ENCODE results near the gene RPL13. TPM values are rescaled to one million over a fixed set of nuclear protein-coding genes. Genes with fewer than 3 reads are reported as not detected.

Gene RPL13

DNA sequence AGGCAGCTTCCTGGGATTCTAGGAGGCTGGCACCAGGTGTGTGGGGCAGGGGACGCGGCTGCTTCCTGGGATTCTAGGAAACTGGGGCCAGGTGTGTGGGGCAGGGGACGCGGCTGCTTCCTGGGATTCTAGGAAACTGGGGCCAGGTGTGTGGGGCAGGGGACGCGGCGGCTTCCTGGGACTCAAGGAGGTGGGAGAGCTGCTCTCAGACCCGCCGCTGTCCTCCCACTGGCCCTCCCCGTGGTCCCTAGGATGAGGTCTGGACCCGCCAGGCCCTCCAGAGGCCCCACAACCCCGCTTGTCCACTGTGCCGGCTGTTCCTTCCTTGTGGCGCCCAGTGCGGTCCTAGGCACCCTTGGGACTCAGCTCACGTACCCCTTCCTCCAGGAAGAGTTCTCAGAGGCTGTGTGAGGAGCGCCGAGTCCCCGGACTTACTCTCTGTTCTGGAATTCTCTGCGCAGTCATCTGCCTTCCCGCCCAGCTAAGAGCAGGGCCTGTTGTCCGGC, 53.5 kb downstream of the RPL13 start:
- H2BK120ac ChIP-seq (ENCODE audit: low read depth, low read length), result no peak overlapping the region
- no peaks in the 10 kb centered on the region for H3K79me1 ChIP-seq (replicated peaks; ENCODE audit: low read length, poor library complexity, severe bottlenecking)
- H3K27me3 ChIP-seq (ENCODE audit: control insufficient read depth in 1 of 2, insufficient read depth in 1 of 2, low read length in 2 of 2), result peaks cover 0 to 46% of the 10 kb centered on the region in 2 experiments
- no peak overlapping the region for H4K8ac ChIP-seq (ENCODE audit: low read length)
- no peak overlapping the region for H3K4me2 ChIP-seq (ENCODE audit: low read length, poor library complexity, severe bottlenecking)
- H2AK5ac ChIP-seq (ENCODE audit: low read length, severe bottlenecking), result no peak overlapping the region
- H2BK15ac ChIP-seq (ENCODE audit: low read depth, poor library complexity, severe bottlenecking), result no peak overlapping the region
- no peak for DNase-seq
- no peaks in the 10 kb centered on the region for H3K9me3 ChIP-seq (ENCODE audit: control insufficient read depth, low read length)
- H3K4ac ChIP-seq (ENCODE audit: low read depth in 1 of 2, low read length in 2 of 2), result no peak overlapping the region
- no peak overlapping the region for H3K23ac ChIP-seq (ENCODE audit: low read length in 2 of 2)
- no peak overlapping the region for H3K9ac ChIP-seq (ENCODE audit: low read length)
- H2BK5ac ChIP-seq (ENCODE audit: low read depth, low read length, poor library complexity, severe bottlenecking), result no peak overlapping the region
- no peaks in the 10 kb centered on the region for H3K36me3 ChIP-seq (ENCODE audit: control insufficient read depth in 1 of 2, insufficient read depth in 2 of 2, low read depth in 1 of 2, low read length in 2 of 2)
- no peak overlapping the region for H2AFZ ChIP-seq (ENCODE audit: low read depth, low read length)
- H3K14ac ChIP-seq (ENCODE audit: low read length in 2 of 2), result no peak overlapping the region
- H2BK12ac ChIP-seq (ENCODE audit: low read length in 2 of 2), result no peak overlapping the region
- WGBS, result 93% methylated on average over 22 of the region's 22 CpGs
- H3K27ac ChIP-seq (ENCODE audit: low read length, poor library complexity, severe bottlenecking), result no peak overlapping the region
- no peak overlapping the region for H3K4me3 ChIP-seq (ENCODE audit: insufficient read depth in 1 of 2, low read depth in 1 of 2, low read length in 2 of 2)
- peaks cover 16% of the 10 kb centered on the region for H3K4me1 ChIP-seq (ENCODE audit: control insufficient read depth, insufficient read depth, low read depth, low read length)
- H3K18ac ChIP-seq (ENCODE audit: low read depth in 1 of 2, low read length in 2 of 2), result no peak overlapping the region
- no peak overlapping the region for H4K91ac ChIP-seq (ENCODE audit: low read length)

Small RNAs within 50 kb of the gene (small RNA-seq; reads per million reads assigned to genes)
- not detected for gene SNORD68 (ENCODE audit: low read depth)

Data from mesenchymal stem cell (in vitro differentiated cells and primary cell).